B cell (primary cell): Measurements from ENCODE around the gene TIRAP. TPM values are rescaled to one million over a fixed set of nuclear protein-coding genes. Genes with fewer than 3 reads are reported as not detected.

ENCODE experiments used
- ATAC-seq: fragments of 200-7000 bp; cut with Tn5 transposase; one replicate; pipeline ENCODE4 v1.10.0; 2021; ENCODE audit warnings: low read depth, mild to moderate bottlenecking, moderate number of reproducible peaks, moderate library complexity
- CTCF ChIA-PET: fragments of 350-600 bp; sonication (Branson Sonifier 250); formaldehyde crosslinking; loops from one replicate; lab custom pipeline; 2021; ENCODE audit warnings: antibody characterized with exemption, inconsistent platforms; lab: Charles Lee
- POLR2A ChIA-PET: fragments of 350-600 bp; sonication (Branson Sonifier 250); formaldehyde crosslinking; loops from one replicate; lab custom pipeline; 2021; ENCODE audit warnings: antibody characterized with exemption; lab: Charles Lee
- DNase-seq: peaks from one replicate; pipeline ENCODE4 v3.0.0; 2013
- H2AFZ ChIP-seq: 2 replicates; pipeline ENCODE4 v1.6.1; 2012; ENCODE audit warnings: mild to moderate bottlenecking, low read depth, low read length; ENCODE audit not compliant: insufficient read depth, poor library complexity, severe bottlenecking
- H3K27ac ChIP-seq, 2 donors: 1 replicate in 1 of 2; 2 replicates in 1 of 2; pipeline ENCODE4 v1.5.1; 2012 to 2013; ENCODE audit warnings: low read length in 2 of 2, mild to moderate bottlenecking in 2 of 2, moderate library complexity in 1 of 2
- H3K27me3 ChIP-seq, 4 experiments: fragments of 200-600 bp in 1 of 4; sonication (generic) in 1 of 4; replicated peaks in 1 of 4; 1 replicate in 2 of 4; 2 replicates in 2 of 4; pipeline versions ENCODE4 v1.6.1 to v1.7.0; 2013 to 2016; ENCODE audit warnings: low read length in 3 of 4, mild to moderate bottlenecking in 2 of 4, mixed read lengths in 1 of 4, moderate library complexity in 1 of 4; ENCODE audit not compliant: insufficient read depth in 4 of 4, control insufficient read depth in 3 of 4; ENCODE audit errors: control extremely low read depth in 1 of 4
- H3K36me3 ChIP-seq, 2 experiments: replicated peaks in 1 of 2; 1 replicate in 1 of 2; 2 replicates in 1 of 2; pipeline versions ENCODE4 v1.6.1 to v1.7.1; 2013; ENCODE audit warnings: low read length in 1 of 2; ENCODE audit not compliant: insufficient read depth in 2 of 2, control insufficient read depth in 1 of 2; ENCODE audit errors: control extremely low read depth in 1 of 2, extremely low read depth in 1 of 2
- H3K4me1 ChIP-seq, 2 donors: fragments of 200-600 bp in 1 of 2; sonication (generic) in 1 of 2; 1 replicate in 1 of 2; 2 replicates in 1 of 2; pipeline versions ENCODE4 v1.5.1 to v1.6.1; 2013 to 2017; ENCODE audit warnings: low read length in 2 of 2; ENCODE audit not compliant: control insufficient read depth in 2 of 2, insufficient read depth in 2 of 2
- H3K4me2 ChIP-seq: replicated peaks from 2 replicates; pipeline ENCODE3; 2012; ENCODE audit warnings: mild to moderate bottlenecking, low read depth, low read length; ENCODE audit not compliant: poor library complexity, severe bottlenecking
- H3K4me3 ChIP-seq, 5 experiments: fragments of 200-600 bp in 1 of 5; sonication (generic) in 1 of 5; 1 replicate in 3 of 5; 2 replicates in 2 of 5; pipeline versions ENCODE4 v1.5.1 to v1.7.0; 2011 to 2016; ENCODE audit warnings: low read length in 4 of 5, mild to moderate bottlenecking in 4 of 5, low read depth in 2 of 5, control low read depth in 1 of 5, moderate library complexity in 1 of 5; ENCODE audit not compliant: insufficient read depth in 1 of 5; ENCODE audit errors: control extremely low read depth in 1 of 5, extremely low read depth in 1 of 5
- H3K79me2 ChIP-seq: fragments of 200-600 bp; sonication (generic); one replicate; pipeline ENCODE4 v1.6.0; 2016; ENCODE audit warnings: low read length; ENCODE audit not compliant: control insufficient read depth, insufficient read depth
- H3K9ac ChIP-seq: fragments of 200-600 bp; sonication (generic); 2 replicates; pipeline ENCODE4 v1.6.1; 2017; ENCODE audit warnings: mild to moderate bottlenecking, low read length, moderate library complexity
- H3K9me3 ChIP-seq, 3 donors: one replicate each; pipeline versions ENCODE4 v1.6.1 to v1.7.1; 2013; ENCODE audit warnings: low read length in 2 of 3; ENCODE audit not compliant: control insufficient read depth in 2 of 3, insufficient read depth in 1 of 3; ENCODE audit errors: control extremely low read depth in 1 of 3
- H4K20me1 ChIP-seq: 2 replicates; pipeline ENCODE4 v1.6.0; 2012; ENCODE audit warnings: mild to moderate bottlenecking, low read length; ENCODE audit not compliant: insufficient read depth, control insufficient read depth, poor library complexity, severe bottlenecking
- H3K27ac Mint-ChIP-seq: one replicate; pipeline ENCODE4 v1.8.0; 2021; ENCODE audit warnings: mixed read lengths
- H3K27me3 Mint-ChIP-seq: one replicate; pipeline ENCODE4 v1.8.0; 2021; ENCODE audit warnings: mixed read lengths
- H3K4me1 Mint-ChIP-seq: one replicate; pipeline ENCODE4 v1.8.0; 2021; ENCODE audit warnings: mixed read lengths
- H3K4me3 Mint-ChIP-seq: one replicate; pipeline ENCODE4 v1.8.0; 2021; ENCODE audit warnings: mixed read lengths
- H3K9me3 Mint-ChIP-seq: one replicate; pipeline ENCODE4 v1.8.0; 2022; ENCODE audit warnings: mixed read lengths; ENCODE audit not compliant: insufficient read depth
- EZH2 ChIP-seq: IDR thresholded peaks from 2 replicates; pipeline ENCODE4 v1.6.1; 2012; ENCODE audit warnings: borderline replicate concordance, low read depth, mild to moderate bottlenecking, moderate library complexity, low read length; ENCODE audit not compliant: insufficient read depth, poor library complexity, severe bottlenecking
- WGBS: methylation state at CpG from one replicate; pipeline ENCODE4 v1.1.5; 2013; ENCODE audit warnings: missing lambda C conversion rate; ENCODE audit not compliant: insufficient coverage; 5-methylcytosine and 5-hydroxymethylcytosine counted together
- intact Hi-C: fragments of 100-400 bp; cut with micrococcal nuclease; formaldehyde crosslinking; loops from one replicate; pipeline ENCODE4 v1.10.0; 2022
- polyA plus RNA-seq: library from polyadenylated mRNA; depleted of rRNA; stranded (reverse); fragments of >200 nt; gene quantifications from 2 replicates; pipeline ENCODE4 v1.2.3, GENCODE V29; 2012
- total RNA-seq, 2 donors: library from RNA; stranded (reverse); fragments of 120-200 nt in 1 of 2; gene quantifications; 1 replicate in 1 of 2; 2 replicates in 1 of 2; pipeline versions ENCODE4 v1.2.3 to v1.2.4, GENCODE V29; 2013 to 2022
- TF ChIP-seq, protein P1 (sequence below): fragments of 200-600 bp; IDR thresholded peaks from one replicate; pipeline ENCODE4 v1.8.0; 2022; ENCODE audit warnings: antibody characterized with exemption, mild to moderate bottlenecking

Gene TIRAP
- total and polyA plus RNA-seq, 2 donors (not counting 1 experiment from before 2014, with no cell fraction given), result 9.9 to 25.1 TPM

DNA sequence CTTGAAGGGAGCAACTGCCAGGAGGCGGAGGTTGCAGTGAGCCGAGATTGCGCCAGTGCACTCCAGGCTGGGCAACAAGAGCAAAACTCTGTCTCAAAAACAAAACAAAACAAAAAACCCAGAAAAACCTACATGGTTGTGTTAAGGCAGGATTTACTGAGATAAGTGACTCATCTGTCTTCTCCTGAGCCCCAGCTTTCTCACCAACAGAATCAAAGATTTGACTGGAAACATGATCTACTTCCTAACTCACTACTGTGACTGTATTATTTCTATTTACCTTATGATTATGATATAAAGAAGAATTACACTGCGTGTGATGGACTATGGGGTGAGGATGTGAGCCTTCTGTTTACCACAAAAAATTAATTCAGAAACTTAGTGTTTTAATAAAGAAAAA, 49.5 kb upstream of the TIRAP start:
- DNase-seq (no peak), ATAC-seq (no peak)
- CTCF ChIA-PET, result no interaction called here
- intact Hi-C loops, result no loop called here
- no peak overlapping the region for H3K4me3 Mint-ChIP-seq
- H4K20me1 ChIP-seq, result no peaks in the 10 kb centered on the region
- no peak overlapping the region for H3K4me2 ChIP-seq
- no peaks in the 10 kb centered on the region for H3K9me3 Mint-ChIP-seq
- no peaks in the 10 kb centered on the region for H3K4me1 ChIP-seq
- H3K27ac ChIP-seq, result no peak overlapping the region
- H2AFZ ChIP-seq, result no peak overlapping the region
- no peaks in the 10 kb centered on the region for H3K79me2 ChIP-seq
- no peak for TF ChIP-seq EZH2
- TF ChIP-seq, protein P1, sequence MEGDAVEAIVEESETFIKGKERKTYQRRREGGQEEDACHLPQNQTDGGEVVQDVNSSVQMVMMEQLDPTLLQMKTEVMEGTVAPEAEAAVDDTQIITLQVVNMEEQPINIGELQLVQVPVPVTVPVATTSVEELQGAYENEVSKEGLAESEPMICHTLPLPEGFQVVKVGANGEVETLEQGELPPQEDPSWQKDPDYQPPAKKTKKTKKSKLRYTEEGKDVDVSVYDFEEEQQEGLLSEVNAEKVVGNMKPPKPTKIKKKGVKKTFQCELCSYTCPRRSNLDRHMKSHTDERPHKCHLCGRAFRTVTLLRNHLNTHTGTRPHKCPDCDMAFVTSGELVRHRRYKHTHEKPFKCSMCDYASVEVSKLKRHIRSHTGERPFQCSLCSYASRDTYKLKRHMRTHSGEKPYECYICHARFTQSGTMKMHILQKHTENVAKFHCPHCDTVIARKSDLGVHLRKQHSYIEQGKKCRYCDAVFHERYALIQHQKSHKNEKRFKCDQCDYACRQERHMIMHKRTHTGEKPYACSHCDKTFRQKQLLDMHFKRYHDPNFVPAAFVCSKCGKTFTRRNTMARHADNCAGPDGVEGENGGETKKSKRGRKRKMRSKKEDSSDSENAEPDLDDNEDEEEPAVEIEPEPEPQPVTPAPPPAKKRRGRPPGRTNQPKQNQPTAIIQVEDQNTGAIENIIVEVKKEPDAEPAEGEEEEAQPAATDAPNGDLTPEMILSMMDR, result no peak
- peaks cover 2% of the 10 kb centered on the region for H3K4me1 Mint-ChIP-seq
- no peaks in the 10 kb centered on the region for H3K27me3 ChIP-seq
- no peaks in the 10 kb centered on the region for H3K27me3 Mint-ChIP-seq
- WGBS, result no CpG with 5 or more reads among the region's 4 CpGs
- H3K9me3 ChIP-seq, result no peaks in the 10 kb centered on the region
- no peak overlapping the region for H3K27ac Mint-ChIP-seq
- no peak overlapping the region for H3K9ac ChIP-seq
- POLR2A ChIA-PET, result no interaction called here
- peaks cover 11 to 16% of the 10 kb centered on the region in 2 experiments for H3K36me3 ChIP-seq
- no peak overlapping the region for H3K4me3 ChIP-seq

DNA sequence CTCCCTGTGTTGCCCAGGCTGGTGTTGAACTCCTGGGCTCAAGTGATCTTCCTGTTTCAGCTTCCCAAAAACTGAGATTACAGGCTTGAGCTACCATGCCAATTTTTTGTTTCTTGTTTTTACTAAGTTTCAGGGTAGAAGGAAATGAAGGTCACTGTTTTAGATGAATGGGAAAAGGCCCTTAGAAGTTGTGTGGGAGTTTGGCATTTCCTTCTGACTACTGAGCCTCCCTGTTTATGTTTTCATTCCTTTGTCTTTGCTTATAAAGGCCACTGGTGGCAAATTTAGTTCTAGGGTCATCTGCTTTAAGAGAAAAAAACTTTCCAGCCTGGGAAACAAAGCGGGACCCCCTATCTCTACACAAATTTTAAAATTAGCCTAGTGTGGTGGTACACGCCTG, 36.3 kb upstream of the TIRAP start:
- Mint-ChIP-seq H3K4me1 (no peaks in the 10 kb centered on the region), H3K4me3 (no peak overlapping the region), H3K9me3 (no peaks in the 10 kb centered on the region), H3K27ac (no peak overlapping the region), H3K27me3 (no peaks in the 10 kb centered on the region)
- peaks cover 4 to 6% of the 10 kb centered on the region in 2 experiments for H3K36me3 ChIP-seq
- ATAC-seq (no peak), DNase-seq (no peak)
- TF ChIP-seq, protein P1, result no peak
- no peak for TF ChIP-seq EZH2
- H3K4me2 ChIP-seq, result no peak overlapping the region
- no peaks in the 10 kb centered on the region for H3K4me1 ChIP-seq
- H3K9ac ChIP-seq, result no peak overlapping the region
- no peaks in the 10 kb centered on the region for H4K20me1 ChIP-seq
- H2AFZ ChIP-seq, result no peak overlapping the region
- intact Hi-C loops, result no loop called here
- H3K27me3 ChIP-seq, result no peaks in the 10 kb centered on the region
- H3K79me2 ChIP-seq, result no peaks in the 10 kb centered on the region
- H3K27ac ChIP-seq, result no peak overlapping the region
- whole genome bisulfite sequencing, result 100% methylated on average over 1 of the region's 2 CpGs
- no peak overlapping the region for H3K4me3 ChIP-seq
- H3K9me3 ChIP-seq, result no peaks in the 10 kb centered on the region
- ChIA-PET POLR2A (no interaction called here), CTCF (no interaction called here)
